NCI-H69 (cell line): Measurements from ENCODE around the gene TNFSF8.

ENCODE experiments used
- DNase-seq: peaks from one replicate; lab custom pipeline; 2025; lab: John Stamatoyannopoulos, UW

Gene TNFSF8

GRCh38 chr9:114905170-114905940 lies 25.0 kb downstream of the TNFSF8 start:
- peak; percentile 97 for DNase-seq

GRCh38 chr9:114902786-114903524 lies 27.4 kb downstream of the TNFSF8 start:
- DNase-seq = no peak

GRCh38 chr9:114900942-114901802 lies 29.2 kb downstream of the TNFSF8 start:
- DNase-seq = no peak

GRCh38 chr9:114899995-114900394 lies 30.4 kb downstream of the TNFSF8 start:
- DNase-seq = no peak

- DNase-seq = peak; percentile 38
Measured at GRCh38 chr9:114899461-114899860, 30.9 kb downstream of the TNFSF8 start.

GRCh38 chr9:114898741-114899140 lies 31.6 kb downstream of the TNFSF8 start:
- DNase-seq = no peak

GRCh38 chr9:114897196-114897595 lies 33.2 kb downstream of the TNFSF8 start:
- DNase-seq = no peak

- no peak for DNase-seq
Measured at GRCh38 chr9:114896344-114896743, 34.0 kb downstream of the TNFSF8 start.

GRCh38 chr9:114895521-114895991 lies 34.8 kb downstream of the TNFSF8 start:
- DNase-seq = peak; percentile 19

- DNase-seq = peak; percentile 99
Measured at GRCh38 chr9:114894609-114895433, 35.6 kb downstream of the TNFSF8 start.

- peak; percentile 90 for DNase-seq
Measured at GRCh38 chr9:114894206-114894605, 36.2 kb downstream of the TNFSF8 start.

- peak; percentile 49 for DNase-seq
Measured at GRCh38 chr9:114893221-114894010, 37.0 kb downstream of the TNFSF8 start.

GRCh38 chr9:114889802-114890224 lies 40.6 kb downstream of the TNFSF8 start:
- DNase-seq = no peak

- DNase-seq = no peak
Measured at GRCh38 chr9:114888607-114889006, 41.8 kb downstream of the TNFSF8 start.

- DNase-seq = no peak
Measured at GRCh38 chr9:114887963-114888362, 42.4 kb downstream of the TNFSF8 start.

- DNase-seq = no peak
Measured at GRCh38 chr9:114884787-114885452, 45.5 kb downstream of the TNFSF8 start.

GRCh38 chr9:114883709-114884108 lies 46.7 kb downstream of the TNFSF8 start:
- DNase-seq = no peak

- no peak for DNase-seq
Measured at GRCh38 chr9:114880291-114880745, 50.1 kb downstream of the TNFSF8 start.

GRCh38 chr9:114878879-114879564 lies 51.4 kb downstream of the TNFSF8 start:
- DNase-seq = no peak
